Neural progenitor cell (in vitro differentiated cells): Measurements from ENCODE around the gene SIPA1L2. TPM values are rescaled to one million over a fixed set of nuclear protein-coding genes. Genes with fewer than 3 reads are reported as not detected.
A peak's percentile ranks its signal among the peaks of the same experiment; 100 is the strongest.

ENCODE experiments used
- DNase-seq: peaks from one replicate; pipeline ENCODE4 v3.0.0-alpha.2; 2016; ENCODE audit warnings: low spot score
- H2AFZ ChIP-seq: fragments of 200-600 bp; sonication (generic); replicated peaks from 2 replicates; pipeline ENCODE4 v1.6.1; 2016; ENCODE audit warnings: antibody characterized with exemption
- H3F3A ChIP-seq: fragments of 200-600 bp; sonication (generic); 2 replicates; pipeline ENCODE4 v1.6.1; 2016; ENCODE audit warnings: antibody characterized with exemption, low read depth
- H3K27ac ChIP-seq: fragments of 200-600 bp; sonication (generic); 2 replicates; pipeline ENCODE4 v1.5.1; 2016; ENCODE audit warnings: mild to moderate bottlenecking
- H3K27me3 ChIP-seq: fragments of 200-600 bp; sonication (generic); 2 replicates; pipeline ENCODE4 v1.6.1; 2016; ENCODE audit warnings: mild to moderate bottlenecking, moderate library complexity
- H3K36me3 ChIP-seq: fragments of 200-600 bp; sonication (generic); 2 replicates; pipeline ENCODE4 v1.5.1; 2016
- H3K4me1 ChIP-seq: fragments of 200-600 bp; sonication (generic); 2 replicates; pipeline ENCODE4 v1.6.1; 2016; ENCODE audit warnings: mixed run types
- H3K4me2 ChIP-seq: fragments of 200-600 bp; sonication (generic); 2 replicates; pipeline ENCODE4 v1.6.1; 2016
- H3K4me3 ChIP-seq: fragments of 200-600 bp; sonication (generic); 2 replicates; pipeline ENCODE4 v1.5.1; 2016
- H3K79me2 ChIP-seq: fragments of 200-600 bp; sonication (generic); 2 replicates; pipeline ENCODE4 v1.6.1; 2016; ENCODE audit warnings: low read depth
- H3K9ac ChIP-seq: fragments of 200-600 bp; sonication (generic); 2 replicates; pipeline ENCODE4 v1.6.1; 2016
- H3K9me3 ChIP-seq: fragments of 200-600 bp; sonication (generic); 2 replicates; pipeline ENCODE4 v1.5.1; 2016; ENCODE audit warnings: low read depth
- H4K20me1 ChIP-seq: fragments of 200-600 bp; sonication (generic); 2 replicates; pipeline ENCODE4 v1.6.1; 2016; ENCODE audit warnings: low read depth
- H3K27ac Mint-ChIP-seq: 3 replicates; pipeline ENCODE4 v1.8.0; 2021; ENCODE audit warnings: mixed read lengths
- H3K27me3 Mint-ChIP-seq: 2 replicates; pipeline ENCODE4 v1.8.0; 2022; ENCODE audit warnings: low read depth, mild to moderate bottlenecking, inconsistent platforms, moderate library complexity, mixed read lengths; ENCODE audit not compliant: insufficient read depth
- H3K36me3 Mint-ChIP-seq: 3 replicates; pipeline ENCODE4 v1.8.0; 2021; ENCODE audit warnings: mixed read lengths
- H3K4me1 Mint-ChIP-seq: 3 replicates; pipeline ENCODE4 v1.8.0; 2021; ENCODE audit warnings: mixed read lengths
- H3K4me3 Mint-ChIP-seq: 3 replicates; pipeline ENCODE4 v1.8.0; 2021; ENCODE audit warnings: mild to moderate bottlenecking, moderate library complexity, mixed read lengths
- H3K9me3 Mint-ChIP-seq: 3 replicates; pipeline ENCODE4 v1.8.0; 2020; ENCODE audit warnings: mixed read lengths
- CTCF ChIP-seq: fragments of 200-600 bp; sonication (generic); IDR thresholded peaks from 2 replicates; pipeline ENCODE4 v1.5.1; 2017; ENCODE audit warnings: antibody characterized with exemption, mild to moderate bottlenecking
- EZH2 ChIP-seq: fragments of 200-600 bp; sonication (generic); IDR thresholded peaks from 2 replicates; pipeline ENCODE4 v1.6.1; 2017; ENCODE audit warnings: antibody characterized with exemption, mild to moderate bottlenecking, moderate library complexity
- EZH2phosphoT487 ChIP-seq: fragments of 200-600 bp; sonication (generic); IDR thresholded peaks from 2 replicates; pipeline ENCODE4 v1.6.1; 2017; ENCODE audit warnings: antibody characterized with exemption
- total RNA-seq: library from RNA; depleted of rRNA; stranded (reverse); fragments of >200 nt; gene quantifications from 2 replicates; pipeline ENCODE4 v1.2.3, GENCODE V29; 2015; ENCODE audit warnings: low replicate concordance

Gene SIPA1L2
- total RNA-seq, 1 donor from 2014 or later: 24.8 TPM

GRCh38 chr1:232585486-232585885 lies 44.4 kb downstream of the SIPA1L2 start:
- H3K36me3 Mint-ChIP-seq: peaks cover 47% of the 10 kb centered on the region
- no peak for DNase-seq
- peak overlapping the region; percentile 16 for H3K27ac Mint-ChIP-seq
- H3K4me1 Mint-ChIP-seq: peaks cover 32% of the 10 kb centered on the region
- peaks cover 9% of the 10 kb centered on the region for H3K9me3 Mint-ChIP-seq
- no peak for TF ChIP-seq CTCF
- no peak for TF ChIP-seq EZH2
- TF ChIP-seq EZH2phosphoT487: no peak
- Histone ChIP-seq H3K4me2 (peak overlapping the region; percentile 46), H3K27me3 (no peaks in the 10 kb centered on the region), H3K79me2 (peaks cover 9% of the 10 kb centered on the region), H3F3A (no peaks in the 10 kb centered on the region), H3K27ac (no peak overlapping the region), H3K4me3 (no peak overlapping the region), H3K4me1 (peaks cover 18% of the 10 kb centered on the region), H3K36me3 (no peaks in the 10 kb centered on the region), H4K20me1 (no peaks in the 10 kb centered on the region), H3K9me3 (no peaks in the 10 kb centered on the region), H3K9ac (no peak overlapping the region), H2AFZ (no peak overlapping the region)
- H3K4me3 Mint-ChIP-seq: no peak overlapping the region
- H3K27me3 Mint-ChIP-seq: peaks cover 3% of the 10 kb centered on the region

GRCh38 chr1:232581932-232582331 lies 48.0 kb downstream of the SIPA1L2 start:
- Histone ChIP-seq H2AFZ (no peak overlapping the region), H3K4me3 (no peak overlapping the region), H3K27ac (no peak overlapping the region), H3F3A (peaks cover 30% of the 10 kb centered on the region), H3K4me2 (no peak overlapping the region), H4K20me1 (no peaks in the 10 kb centered on the region), H3K9me3 (no peaks in the 10 kb centered on the region), H3K36me3 (no peaks in the 10 kb centered on the region), H3K9ac (no peak overlapping the region), H3K79me2 (peaks cover 9% of the 10 kb centered on the region), H3K4me1 (peaks cover 53% of the 10 kb centered on the region), H3K27me3 (no peaks in the 10 kb centered on the region)
- H3K36me3 Mint-ChIP-seq: peaks cover 30% of the 10 kb centered on the region
- H3K4me1 Mint-ChIP-seq: peaks cover 56% of the 10 kb centered on the region
- no peak for DNase-seq
- no peak for TF ChIP-seq CTCF
- TF ChIP-seq EZH2: no peak
- TF ChIP-seq EZH2phosphoT487: no peak
- H3K27me3 Mint-ChIP-seq: peaks cover 3% of the 10 kb centered on the region
- peaks cover 2% of the 10 kb centered on the region for H3K9me3 Mint-ChIP-seq
- H3K4me3 Mint-ChIP-seq: no peak overlapping the region
- peak overlapping the region; percentile 5 for H3K27ac Mint-ChIP-seq

Other genes starting within 250 kb of the SIPA1L2 start
- 3.3 and 4.2 TPM in 2 replicates for gene MAP10, start 175.3 kb upstream of the SIPA1L2 start, total RNA-seq